Omental fat pad (tissue), 4 donors: ENCODE results near the gene ADAMTS12. TPM values are rescaled to one million over a fixed set of nuclear protein-coding genes. Genes with fewer than 3 reads are reported as not detected.
"Not testable (repeated sequence)": the region's sequence is repeated elsewhere in the genome, so short reads cannot be mapped to it uniquely, and the experiment has no call there.

Experiments
- ATAC-seq: fragments of 150-250 bp; one replicate; pipeline ENCODE4 v1.9.1; 2016; ENCODE audit warnings: mild to moderate bottlenecking, moderate library complexity; ENCODE audit not compliant: low FRiP score
- DNase-seq: peaks from one replicate; pipeline ENCODE4 v3.0.0-alpha.2; 2019; ENCODE audit warnings: low spot score
- total RNA-seq, 4 donors: library from RNA; depleted of rRNA; stranded (reverse); fragments of >200 nt; gene quantifications; one replicate each; pipeline ENCODE4 v1.1.0, GENCODE V29; 2016
- TF ChIP-seq, protein P1 (sequence below), 3 donors: fragments of 450-650 bp; IDR thresholded peaks; one replicate each; pipeline ENCODE4 v1.5.1; 2016 to 2017; ENCODE audit warnings: antibody characterized with exemption in 3 of 3, mild to moderate bottlenecking in 3 of 3, moderate library complexity in 2 of 3

Gene ADAMTS12
- total RNA-seq, 4 donors from 2014 or later, result 17.5 to 42.9 (median 24.0) TPM

DNA sequence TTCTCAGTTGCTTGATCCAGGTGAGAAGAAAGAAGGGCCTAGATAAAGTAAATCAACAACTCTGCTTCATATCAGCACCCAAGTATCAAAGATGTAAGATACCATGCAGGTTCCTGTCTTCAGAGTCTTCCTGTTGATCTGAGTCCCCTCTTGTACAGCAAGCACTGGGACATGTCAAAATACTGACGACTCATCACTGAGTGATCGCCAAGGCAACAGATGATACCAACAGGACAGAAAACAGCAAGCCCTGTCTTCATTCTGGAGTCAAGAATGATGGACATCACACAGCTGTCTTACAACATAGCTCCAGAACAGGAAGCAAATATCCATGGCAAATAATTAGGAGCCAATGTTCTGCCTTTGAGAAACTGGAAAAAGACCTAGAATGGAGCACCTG lies 367.3 kb downstream of the ADAMTS12 start:
- DNase-seq, result no peak
- ATAC-seq, result no peak
- TF ChIP-seq, protein P1, sequence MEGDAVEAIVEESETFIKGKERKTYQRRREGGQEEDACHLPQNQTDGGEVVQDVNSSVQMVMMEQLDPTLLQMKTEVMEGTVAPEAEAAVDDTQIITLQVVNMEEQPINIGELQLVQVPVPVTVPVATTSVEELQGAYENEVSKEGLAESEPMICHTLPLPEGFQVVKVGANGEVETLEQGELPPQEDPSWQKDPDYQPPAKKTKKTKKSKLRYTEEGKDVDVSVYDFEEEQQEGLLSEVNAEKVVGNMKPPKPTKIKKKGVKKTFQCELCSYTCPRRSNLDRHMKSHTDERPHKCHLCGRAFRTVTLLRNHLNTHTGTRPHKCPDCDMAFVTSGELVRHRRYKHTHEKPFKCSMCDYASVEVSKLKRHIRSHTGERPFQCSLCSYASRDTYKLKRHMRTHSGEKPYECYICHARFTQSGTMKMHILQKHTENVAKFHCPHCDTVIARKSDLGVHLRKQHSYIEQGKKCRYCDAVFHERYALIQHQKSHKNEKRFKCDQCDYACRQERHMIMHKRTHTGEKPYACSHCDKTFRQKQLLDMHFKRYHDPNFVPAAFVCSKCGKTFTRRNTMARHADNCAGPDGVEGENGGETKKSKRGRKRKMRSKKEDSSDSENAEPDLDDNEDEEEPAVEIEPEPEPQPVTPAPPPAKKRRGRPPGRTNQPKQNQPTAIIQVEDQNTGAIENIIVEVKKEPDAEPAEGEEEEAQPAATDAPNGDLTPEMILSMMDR (IDR thresholded peaks at IDR 0.05), result no peak

DNA sequence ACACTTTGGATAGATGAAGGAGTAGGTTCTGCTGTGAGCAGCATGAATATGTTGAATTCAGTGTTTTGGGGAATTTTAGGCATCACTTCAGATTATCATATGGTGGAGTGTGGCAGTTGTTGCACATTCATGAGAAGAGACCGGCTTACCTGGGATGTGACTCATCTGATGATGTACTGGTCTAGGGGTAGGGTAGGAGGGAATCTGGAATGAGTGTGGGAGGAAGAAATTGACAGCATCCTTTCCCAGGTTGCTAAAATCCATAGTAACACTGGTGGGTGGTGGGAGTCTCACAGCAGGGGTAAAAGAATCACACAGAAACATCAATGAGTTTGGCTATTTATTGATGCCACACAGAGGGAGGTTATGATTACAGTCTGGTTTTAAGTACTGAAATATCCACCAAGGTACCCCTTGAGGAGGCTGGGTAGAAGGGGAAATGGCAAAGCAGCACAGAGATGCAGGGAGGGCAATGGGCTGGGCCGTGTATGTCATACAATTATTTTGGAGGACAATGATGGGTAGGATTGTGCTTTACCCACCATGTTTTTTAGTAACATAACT lies 368.5 kb downstream of the ADAMTS12 start:
- DNase-seq, result no peak
- ATAC-seq, result no peak
- TF ChIP-seq, protein P1 (IDR thresholded peaks at IDR 0.05), result no peak

DNA sequence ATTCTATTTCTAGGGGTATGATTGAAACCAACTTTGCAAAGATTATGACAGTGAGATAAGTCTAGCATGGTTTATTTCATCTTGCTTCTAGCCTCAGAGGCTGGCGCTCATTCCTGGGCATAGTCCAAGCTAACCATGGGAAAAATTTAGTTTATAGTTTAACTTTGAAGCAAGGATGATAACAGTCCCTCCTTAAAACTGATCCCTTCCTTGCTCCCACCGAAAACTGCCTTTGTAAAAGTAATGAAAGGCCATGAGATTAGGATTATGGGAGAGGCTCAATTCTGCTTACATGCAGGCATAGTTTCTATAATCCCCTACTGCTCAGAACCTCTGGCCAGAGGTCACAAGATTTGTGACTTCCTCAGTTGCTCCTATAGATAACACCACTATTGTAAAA lies 375.4 kb downstream of the ADAMTS12 start:
- DNase-seq (no peak), ATAC-seq (no peak)
- TF ChIP-seq, protein P1 (IDR thresholded peaks at IDR 0.05), result no peak

DNA sequence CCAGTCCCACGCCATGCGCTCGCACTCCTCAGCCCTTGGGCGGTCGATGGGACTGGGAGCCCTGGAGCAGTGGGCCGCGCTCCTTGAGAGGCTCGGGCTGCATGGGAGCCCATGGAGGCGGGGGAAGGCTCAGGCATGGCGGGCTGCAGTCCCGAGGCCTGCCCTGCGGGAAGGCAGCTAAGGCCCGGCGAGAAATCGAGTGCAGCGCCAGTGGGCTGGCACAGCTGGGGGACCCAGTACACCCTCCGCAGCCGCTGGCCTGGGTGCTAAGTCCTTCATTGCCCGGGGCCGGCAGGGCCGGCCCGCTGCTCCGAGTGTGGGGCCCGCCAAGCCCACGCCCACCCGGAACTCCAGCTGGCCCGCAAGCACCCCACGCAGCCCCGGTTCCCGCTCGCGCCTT lies 376.4 kb downstream of the ADAMTS12 start:
- ATAC-seq, DNase-seq: not testable (repeated sequence)

DNA sequence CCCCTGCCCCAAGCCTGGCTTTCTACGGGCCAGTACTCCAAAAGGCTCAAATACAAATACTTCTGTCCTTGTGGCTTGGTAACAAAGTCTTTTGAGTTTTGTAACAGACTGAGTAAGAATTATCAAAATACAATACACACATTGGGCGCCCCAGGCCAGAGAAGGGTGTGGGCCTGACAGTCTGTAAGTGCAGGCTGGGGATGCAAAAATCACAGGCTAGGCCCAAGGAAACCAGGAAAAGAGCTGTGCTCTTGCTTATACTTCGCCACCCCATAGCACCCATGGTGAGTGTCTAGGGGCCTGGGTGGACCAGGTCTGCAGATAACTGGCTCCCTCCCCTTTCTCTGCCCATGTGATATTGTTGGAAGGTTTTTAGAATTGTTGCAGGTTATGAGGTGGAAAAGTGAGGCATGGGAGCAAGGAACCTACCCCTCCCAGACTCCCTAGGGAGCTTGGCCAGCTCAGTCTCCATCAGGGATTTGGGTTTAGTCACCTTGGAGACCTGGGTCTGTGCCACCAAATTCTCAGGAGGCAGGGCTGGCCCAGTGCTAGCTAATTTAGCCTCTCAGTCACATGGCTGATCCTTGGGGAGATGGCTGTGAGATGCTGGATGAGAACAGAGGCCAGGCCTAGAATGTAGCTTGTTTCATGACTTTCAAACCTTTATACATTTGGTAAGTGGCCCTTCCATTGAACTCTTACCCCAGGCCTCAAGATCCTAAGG lies 378.2 kb downstream of the ADAMTS12 start:
- DNase-seq, result no peak
- no peak for ATAC-seq
- TF ChIP-seq, protein P1 (IDR thresholded peaks at IDR 0.05), result no peak

DNA sequence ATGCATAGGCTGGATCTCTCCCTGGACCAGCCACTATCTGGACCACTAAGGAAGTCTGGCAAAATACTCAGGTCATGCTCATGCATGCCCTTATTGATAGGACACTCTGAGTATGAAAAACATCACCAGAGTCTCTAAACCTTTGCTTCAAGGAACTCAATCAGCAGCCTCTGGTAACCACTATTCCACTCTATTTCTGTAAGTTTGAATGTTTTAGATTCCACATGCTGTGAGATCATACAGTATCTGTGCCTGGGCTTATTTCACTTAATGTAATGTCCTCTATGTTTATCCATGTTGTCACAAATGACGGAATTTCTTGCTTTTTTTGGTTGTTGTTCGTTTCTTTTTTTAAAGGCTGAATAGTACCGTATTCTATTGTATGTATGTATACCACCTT lies 382.8 kb downstream of the ADAMTS12 start:
- no peak for DNase-seq
- ATAC-seq, result no peak
- TF ChIP-seq, protein P1 (IDR thresholded peaks at IDR 0.05), result no peak

DNA sequence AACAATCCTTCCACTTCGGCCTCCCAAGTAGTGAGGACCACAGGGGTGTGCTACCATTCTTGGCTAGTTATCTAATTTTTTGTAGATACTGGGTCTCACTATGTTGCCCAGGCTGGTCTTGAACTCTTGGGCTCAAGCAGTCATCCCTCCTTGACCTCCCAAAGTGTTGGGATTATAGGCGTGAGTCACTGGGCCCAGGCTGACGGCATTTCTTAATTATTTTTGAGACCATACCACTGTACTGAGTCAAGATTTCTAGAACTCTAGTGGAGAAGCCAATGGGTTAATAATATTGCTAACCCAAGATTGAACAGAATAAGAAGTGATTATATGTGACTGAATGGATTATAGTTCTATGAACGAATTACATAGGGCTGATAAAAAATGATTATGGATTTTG lies 384.4 kb downstream of the ADAMTS12 start:
- DNase-seq (no peak), ATAC-seq (no peak)
- TF ChIP-seq, protein P1 (IDR thresholded peaks at IDR 0.05), result no peak
